Kidney (tissue), 14 donors: ENCODE data around the gene SIGLEC6. TPM values are rescaled to one million over a fixed set of nuclear protein-coding genes. Genes with fewer than 3 reads are reported as not detected.

Experiments
- DNase-seq, 5 donors: peaks; one replicate each; pipeline ENCODE4 v3.0.0-alpha.2; 2013 to 2020
- FAIRE-seq: peaks from 2 replicates; lab custom pipeline; 2012; peaks lifted over from hg19 to GRCh38; lab: Jason Lieb, UNC
- H3K27ac ChIP-seq, 2 donors: one replicate each; pipeline ENCODE4 v1.7.0; 2013; ENCODE audit warnings: low read depth in 2 of 2, low read length in 2 of 2, inconsistent platforms in 1 of 2
- H3K27me3 ChIP-seq: one replicate; pipeline ENCODE4 v1.7.1; 2013; ENCODE audit warnings: low read length, inconsistent platforms; ENCODE audit not compliant: control insufficient read depth, insufficient read depth
- H3K36me3 ChIP-seq, 3 donors: one replicate each; pipeline versions ENCODE4 v1.7.0 to v1.7.1; 2013; ENCODE audit warnings: low read length in 3 of 3, control low read depth in 1 of 3, inconsistent platforms in 1 of 3; ENCODE audit not compliant: insufficient read depth in 3 of 3, control insufficient read depth in 2 of 3
- H3K4me1 ChIP-seq, 3 donors: one replicate each; pipeline versions ENCODE4 v1.7.0 to v1.7.1; 2013; ENCODE audit warnings: low read length in 3 of 3, inconsistent platforms in 1 of 3, low read depth in 1 of 3; ENCODE audit not compliant: control insufficient read depth in 2 of 3, insufficient read depth in 2 of 3
- H3K4me3 ChIP-seq, 3 donors: one replicate each; pipeline versions ENCODE4 v1.7.0 to v1.8.1; 2013; ENCODE audit warnings: low read length in 3 of 3, control low read depth in 1 of 3, inconsistent platforms in 1 of 3
- H3K9ac ChIP-seq, 3 donors: one replicate each; pipeline versions ENCODE4 v1.7.0 to v1.7.1; 2013; ENCODE audit warnings: low read length in 3 of 3, control low read depth in 1 of 3, inconsistent platforms in 1 of 3
- H3K9me3 ChIP-seq, 3 donors: one replicate each; pipeline versions ENCODE4 v1.7.0 to v1.7.1; 2013; ENCODE audit warnings: low read length in 3 of 3, control low read depth in 1 of 3, inconsistent platforms in 1 of 3; ENCODE audit not compliant: control insufficient read depth in 2 of 3, insufficient read depth in 1 of 3
- intact Hi-C: fragments of 100-400 bp; cut with DNase I; formaldehyde crosslinking; loops from one replicate; pipeline ENCODE4 v1.11.1; 2022
- polyA plus RNA-seq: library from polyadenylated mRNA; stranded (reverse); fragments of 350-450 nt; fragmentation: Illumina TruSeq; extraction: RNeasy Lipid Tissue Mini Kit (QIAGEN cat#74804); gene quantifications from one replicate; pipeline ENCODE4 v1.2.3, GENCODE V29; 2014; ENCODE audit warnings: low read depth, low replicate concordance; ENCODE audit not compliant: insufficient read depth
- total RNA-seq: library from RNA; stranded (reverse); fragmentation: NEBNext Ultra II Directional; extraction: Animal tissue kit (Norgen Biotek cat#: 25700); gene quantifications from one replicate; pipeline ENCODE4 v1.2.1, GENCODE V29; 2021
- TF ChIP-seq, protein P1 (sequence below): IDR thresholded peaks from 3 replicates; pipeline ENCODE4 v1.5.1; 2012; ENCODE audit warnings: mild to moderate bottlenecking, moderate library complexity, borderline replicate concordance; ENCODE audit not compliant: insufficient read depth; ENCODE audit errors: extremely low read depth
- donor health status: control.
- donor health status: control.
- donor health status: control.
- donor health status: control.
- donor health status: control.
- donor health status: DM: yes; HTN: yes; CAD: no.
- donor health status: Normal renal cell carcinoma (clear cell type).

The SIGLEC6 gene
- total and polyA plus RNA-seq, 2 donors from 2014 or later: 4.8 TPM; not detected in 1

DNA sequence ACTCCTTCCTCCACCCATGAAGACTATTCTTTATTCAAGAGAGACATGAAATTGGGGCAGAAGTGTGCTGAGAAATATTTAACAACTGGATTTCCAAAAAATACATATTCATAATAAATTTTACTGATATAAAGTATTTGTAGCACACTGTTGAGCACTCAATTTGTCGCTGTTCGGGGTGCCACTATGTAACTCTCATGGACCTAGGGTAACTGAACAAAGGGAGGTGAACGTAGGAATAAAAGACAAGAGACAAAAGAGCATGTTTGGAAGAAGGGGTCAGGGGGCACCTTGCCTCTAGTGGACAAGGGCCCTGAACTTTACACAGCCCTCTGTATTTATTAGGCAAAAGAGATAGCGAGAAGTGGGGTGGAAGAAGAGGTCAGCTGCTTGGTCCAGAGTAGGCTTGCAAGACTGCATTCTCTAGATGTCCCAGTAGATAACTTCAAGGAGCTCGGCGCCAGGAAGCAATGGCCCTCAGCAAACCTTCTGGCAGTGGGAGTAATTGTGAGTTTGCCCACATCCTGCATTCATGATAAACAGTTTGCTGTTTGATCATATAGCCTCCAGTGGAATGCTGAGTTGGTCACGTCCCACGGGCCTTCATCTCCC is 35.1 kb upstream of the SIGLEC6 start:
- no peak overlapping the region for H3K9ac ChIP-seq
- H3K4me1 ChIP-seq: peaks cover 0 to under 1% (median 0%) of the 10 kb centered on the region in 3 donors
- H3K36me3 ChIP-seq: no peaks in the 10 kb centered on the region
- H3K9me3 ChIP-seq: no peaks in the 10 kb centered on the region
- no peak overlapping the region for H3K4me3 ChIP-seq
- H3K27ac ChIP-seq: no peak overlapping the region
- intact Hi-C loops: no loop called here
- DNase-seq (no peak), FAIRE-seq (no peak)
- H3K27me3 ChIP-seq: peaks cover 2% of the 10 kb centered on the region
- TF ChIP-seq, protein P1, sequence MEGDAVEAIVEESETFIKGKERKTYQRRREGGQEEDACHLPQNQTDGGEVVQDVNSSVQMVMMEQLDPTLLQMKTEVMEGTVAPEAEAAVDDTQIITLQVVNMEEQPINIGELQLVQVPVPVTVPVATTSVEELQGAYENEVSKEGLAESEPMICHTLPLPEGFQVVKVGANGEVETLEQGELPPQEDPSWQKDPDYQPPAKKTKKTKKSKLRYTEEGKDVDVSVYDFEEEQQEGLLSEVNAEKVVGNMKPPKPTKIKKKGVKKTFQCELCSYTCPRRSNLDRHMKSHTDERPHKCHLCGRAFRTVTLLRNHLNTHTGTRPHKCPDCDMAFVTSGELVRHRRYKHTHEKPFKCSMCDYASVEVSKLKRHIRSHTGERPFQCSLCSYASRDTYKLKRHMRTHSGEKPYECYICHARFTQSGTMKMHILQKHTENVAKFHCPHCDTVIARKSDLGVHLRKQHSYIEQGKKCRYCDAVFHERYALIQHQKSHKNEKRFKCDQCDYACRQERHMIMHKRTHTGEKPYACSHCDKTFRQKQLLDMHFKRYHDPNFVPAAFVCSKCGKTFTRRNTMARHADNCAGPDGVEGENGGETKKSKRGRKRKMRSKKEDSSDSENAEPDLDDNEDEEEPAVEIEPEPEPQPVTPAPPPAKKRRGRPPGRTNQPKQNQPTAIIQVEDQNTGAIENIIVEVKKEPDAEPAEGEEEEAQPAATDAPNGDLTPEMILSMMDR: no peak

DNA sequence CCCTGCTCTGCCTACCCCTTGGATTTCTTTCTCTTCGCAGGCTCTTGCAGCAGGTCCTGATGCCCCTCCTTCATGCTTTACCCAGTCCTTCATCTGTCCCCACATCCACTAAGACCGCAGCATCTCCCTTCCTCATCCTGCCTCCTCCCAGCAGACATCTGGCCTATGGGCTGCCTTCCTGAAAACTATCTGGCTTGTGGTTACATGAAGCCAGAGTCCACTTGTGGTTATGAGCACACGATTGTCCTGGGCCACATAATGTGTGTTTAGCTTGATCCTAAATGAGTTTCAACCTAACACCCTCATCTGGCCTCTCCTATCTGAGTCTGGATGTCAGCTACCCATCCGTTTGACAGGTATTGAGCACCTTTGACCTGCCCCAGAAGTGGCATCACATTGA is 34.1 kb upstream of the SIGLEC6 start:
- H3K27ac ChIP-seq: no peak overlapping the region
- DNase-seq (no peak), FAIRE-seq (no peak)
- H3K4me1 ChIP-seq: no peaks in the 10 kb centered on the region
- H3K9ac ChIP-seq: no peak overlapping the region
- H3K4me3 ChIP-seq: no peak overlapping the region
- intact Hi-C loops: no loop called here
- no peaks in the 10 kb centered on the region for H3K9me3 ChIP-seq
- peaks cover 2% of the 10 kb centered on the region for H3K27me3 ChIP-seq
- no peaks in the 10 kb centered on the region for H3K36me3 ChIP-seq
- TF ChIP-seq, protein P1: no peak

DNA sequence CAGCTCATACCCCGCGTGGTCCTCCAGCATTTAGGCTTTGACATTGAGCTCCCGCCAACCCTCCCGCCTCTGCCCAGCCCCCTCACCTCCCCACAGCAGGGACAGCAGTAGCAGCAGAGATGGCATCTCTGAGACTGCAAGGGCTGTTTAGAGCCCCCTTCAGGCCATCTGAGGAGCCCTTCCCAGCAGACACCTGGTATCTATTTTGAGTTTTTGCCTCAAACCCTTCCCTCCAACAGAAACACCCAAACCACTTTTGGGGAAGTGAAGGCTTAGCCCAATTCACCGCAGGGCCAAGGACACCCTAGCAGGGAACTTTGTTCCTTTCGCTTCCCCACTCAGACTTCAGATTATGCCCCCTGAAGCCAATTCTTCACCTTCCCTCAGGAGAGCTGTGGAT is 33.3 kb upstream of the SIGLEC6 start:
- no peak overlapping the region for H3K9ac ChIP-seq
- H3K36me3 ChIP-seq: no peaks in the 10 kb centered on the region
- TF ChIP-seq, protein P1: no peak
- peaks cover 2% of the 10 kb centered on the region for H3K27me3 ChIP-seq
- no peak for FAIRE-seq
- no peak for DNase-seq
- intact Hi-C loops: no loop called here
- no peak overlapping the region for H3K4me3 ChIP-seq
- no peak overlapping the region for H3K27ac ChIP-seq
- no peaks in the 10 kb centered on the region for H3K9me3 ChIP-seq
- no peaks in the 10 kb centered on the region for H3K4me1 ChIP-seq

DNA sequence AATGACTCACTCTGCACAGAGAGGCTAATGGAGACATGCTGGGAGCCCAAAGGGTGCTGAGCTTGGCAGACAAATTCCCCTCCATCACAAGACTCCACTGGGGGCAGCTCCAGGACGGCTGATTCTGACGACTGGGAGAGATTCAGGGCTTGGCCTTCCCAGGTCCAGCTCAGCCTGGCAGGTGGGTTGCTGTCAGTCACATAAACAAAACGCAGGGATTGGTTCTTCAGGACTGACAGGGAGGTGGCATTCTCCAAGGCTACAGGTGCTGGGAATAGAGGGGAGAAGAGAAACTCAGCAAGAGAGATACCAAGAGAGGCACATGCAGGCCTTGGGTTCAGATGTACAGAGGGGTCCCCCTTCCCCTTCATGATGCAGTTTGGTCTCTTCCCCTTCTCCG is 28.9 kb upstream of the SIGLEC6 start:
- TF ChIP-seq, protein P1: no peak
- intact Hi-C loops: no loop called here

More for the DNA sequence above, 28.9 kb upstream of the SIGLEC6 start:
- no peaks in the 10 kb centered on the region for H3K4me1 ChIP-seq
- no peak overlapping the region for H3K9ac ChIP-seq
- DNase-seq (no peak), FAIRE-seq (no peak)
- no peaks in the 10 kb centered on the region for H3K27me3 ChIP-seq
- H3K4me3 ChIP-seq: no peak overlapping the region
- no peak overlapping the region for H3K27ac ChIP-seq
- H3K9me3 ChIP-seq: no peaks in the 10 kb centered on the region
- no peaks in the 10 kb centered on the region for H3K36me3 ChIP-seq
